Right atrium auricular region (tissue), 2 donors: ENCODE results near the gene SMG6. TPM values are rescaled to one million over a fixed set of nuclear protein-coding genes. Genes with fewer than 3 reads are reported as not detected.

ENCODE experiments used
- DNase-seq: peaks from one replicate; pipeline ENCODE4 v3.0.0-alpha.2; 2019; ENCODE audit warnings: low spot score
- H3K27ac ChIP-seq, 2 donors: fragments of 200-600 bp; sonication (generic); 1 replicate in 1 of 2; 2 replicates in 1 of 2; pipeline ENCODE4 v1.5.1; 2016 to 2019
- H3K27me3 ChIP-seq, 2 donors: fragments of 200-600 bp; sonication (generic); one replicate each; pipeline versions ENCODE4 v1.5.1 to v1.6.0; 2017 to 2019
- H3K36me3 ChIP-seq: fragments of 200-600 bp; sonication (generic); one replicate; pipeline ENCODE4 v1.5.1; 2016
- H3K4me1 ChIP-seq, 2 donors: fragments of 200-600 bp; sonication (generic); one replicate each; pipeline versions ENCODE4 v1.5.1 to v1.6.0; 2017 to 2019
- H3K4me3 ChIP-seq, 2 donors: fragments of 200-600 bp; sonication (generic); 1 replicate in 1 of 2; 2 replicates in 1 of 2; pipeline ENCODE4 v1.5.1; 2017 to 2019; ENCODE audit warnings: mild to moderate bottlenecking in 1 of 2, moderate library complexity in 1 of 2
- H3K9me3 ChIP-seq, 2 donors: fragments of 200-600 bp; sonication (generic); one replicate each; pipeline ENCODE4 v1.5.1; 2019
- CTCF ChIP-seq, 2 donors: fragments of 200-600 bp; sonication (generic); IDR thresholded peaks; one replicate each; pipeline ENCODE4 v1.5.1; 2019; ENCODE audit warnings: antibody characterized with exemption in 2 of 2
- total RNA-seq, 2 donors: library from RNA; depleted of rRNA; stranded (reverse); fragments of >200 nt; gene quantifications; one replicate each; pipeline ENCODE4 v1.1.0, GENCODE V29; 2016

The SMG6 gene
- total RNA-seq, 2 donors from 2014 or later, result 18.2 to 29.3 TPM

GRCh38 chr17:2177235-2177811, 126.3 kb downstream of the SMG6 start:
- no peaks in the 10 kb centered on the region for H3K27me3 ChIP-seq
- no peaks in the 10 kb centered on the region for H3K9me3 ChIP-seq
- no peak overlapping the region for H3K4me3 ChIP-seq
- no peak for TF ChIP-seq CTCF (IDR thresholded peaks at IDR 0.05)
- H3K27ac ChIP-seq, result peak overlapping the region; percentile 6 to 83
- H3K4me1 ChIP-seq, result peaks cover 0 to 100% of the 10 kb centered on the region in 2 donors
- H3K36me3 ChIP-seq, result no peaks in the 10 kb centered on the region
- no peak for DNase-seq

DNA sequence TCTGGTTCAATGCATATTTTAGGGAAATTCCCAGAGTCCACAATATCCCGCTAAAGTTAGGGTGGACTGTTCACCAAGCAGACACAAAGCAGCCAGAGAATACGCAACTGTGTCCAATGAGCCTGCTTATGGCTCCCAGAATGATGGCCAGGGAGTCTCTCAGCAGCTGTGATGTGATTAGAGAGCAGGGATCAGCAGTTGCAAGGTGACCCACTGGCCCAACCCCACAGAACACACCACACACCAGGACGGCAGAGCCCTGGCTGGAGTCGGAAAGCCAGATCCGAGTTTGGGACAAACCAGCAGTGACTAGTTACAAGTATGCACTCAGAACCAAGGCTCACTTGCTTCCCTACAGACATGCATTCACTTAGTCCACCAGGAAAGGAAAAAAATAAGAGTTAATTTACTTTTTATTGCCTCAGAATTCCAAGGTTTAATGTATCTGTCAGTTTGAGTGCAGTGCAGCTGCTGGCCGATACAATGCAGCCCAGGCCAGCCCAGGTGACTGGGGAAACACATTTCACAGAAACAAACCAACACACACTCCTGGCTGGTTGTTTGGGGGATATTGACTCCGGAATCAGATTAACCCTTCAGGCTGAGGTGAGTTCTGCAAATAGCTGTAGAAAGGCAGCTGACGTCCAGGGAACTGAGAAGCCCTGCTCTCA, 127.0 kb downstream of the SMG6 start:
- Histone ChIP-seq H3K27me3 (no peaks in the 10 kb centered on the region), H3K27ac (peak overlapping the region in 1 of 2 donors; percentile 83), H3K4me3 (no peak overlapping the region), H3K9me3 (no peaks in the 10 kb centered on the region), H3K36me3 (no peaks in the 10 kb centered on the region), H3K4me1 (peaks cover 0 to 100% of the 10 kb centered on the region in 2 donors)
- TF ChIP-seq CTCF (IDR thresholded peaks at IDR 0.05), result no peak
- DNase-seq, result no peak

- Histone ChIP-seq H3K27me3 (no peaks in the 10 kb centered on the region), H3K27ac (peak overlapping the region; percentile 83 to 91), H3K4me1 (peaks cover 0 to 96% of the 10 kb centered on the region in 2 donors), H3K9me3 (no peaks in the 10 kb centered on the region), H3K4me3 (no peak overlapping the region), H3K36me3 (no peaks in the 10 kb centered on the region)
- TF ChIP-seq CTCF (IDR thresholded peaks at IDR 0.05), result no peak
- DNase-seq, result no peak
These were observed 128.3 kb downstream of the SMG6 start for GRCh38 chr17:2175294-2175628.

- peak; percentile 83 for DNase-seq
- H3K4me3 ChIP-seq, result no peak overlapping the region
These were observed 128.9 kb downstream of the SMG6 start for GRCh38 chr17:2174468-2175293.

DNA sequence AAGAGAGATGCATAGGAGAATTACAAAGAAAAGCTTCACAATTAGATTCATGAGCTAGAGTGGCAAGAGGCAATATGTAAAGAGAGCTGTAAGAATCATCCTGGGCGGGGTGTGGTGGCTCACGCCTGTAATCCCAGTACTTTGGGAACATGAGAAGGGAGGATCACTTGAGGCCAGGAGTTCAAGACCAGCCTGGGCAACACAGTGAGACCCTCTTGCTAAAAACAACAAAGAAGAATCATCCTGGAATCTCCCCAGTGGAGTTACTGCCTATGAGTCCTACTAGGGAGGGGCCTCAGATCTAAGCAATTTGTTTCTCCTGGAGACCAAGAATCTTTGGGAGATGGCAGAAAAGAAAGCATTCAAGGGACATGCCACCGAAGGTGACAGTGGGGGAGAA, 129.6 kb downstream of the SMG6 start:
- no peaks in the 10 kb centered on the region for H3K9me3 ChIP-seq

More at GRCh38 chr17:2174468-2175293, 128.9 kb downstream of the SMG6 start:
- no peaks in the 10 kb centered on the region for H3K27me3 ChIP-seq
- H3K4me1 ChIP-seq, result peaks cover 0 to 90% of the 10 kb centered on the region in 2 donors
- H3K9me3 ChIP-seq, result no peaks in the 10 kb centered on the region
- peak overlapping the region; percentile 83 to 91 for H3K27ac ChIP-seq
- TF ChIP-seq CTCF (IDR thresholded peaks at IDR 0.05), result no peak
- H3K36me3 ChIP-seq, result peaks cover 6% of the 10 kb centered on the region

More for the DNA sequence above, 129.6 kb downstream of the SMG6 start:
- H3K36me3 ChIP-seq, result peaks cover 10% of the 10 kb centered on the region
- H3K4me3 ChIP-seq, result no peak overlapping the region
- H3K27me3 ChIP-seq, result no peaks in the 10 kb centered on the region
- no peak for TF ChIP-seq CTCF (IDR thresholded peaks at IDR 0.05)
- peak overlapping the region; percentile 83 to 91 for H3K27ac ChIP-seq
- peaks cover 0 to 83% of the 10 kb centered on the region in 2 donors for H3K4me1 ChIP-seq
- DNase-seq, result no peak
